ENCODE results near the gene FBXW11. TPM values are rescaled to one million over a fixed set of nuclear protein-coding genes. Genes with fewer than 3 reads are reported as not detected.

Gene FBXW11
- total RNA-seq, 1 experiment from 2014 or later, result 34.9 TPM

- no peak overlapping the region for H3K27ac ChIP-seq (ENCODE audit: low read depth, low read length, poor library complexity, severe bottlenecking)
- POLR2A ChIA-PET (ENCODE audit: low non-redundant PET), result no interaction called here
- no peaks in the 10 kb centered on the region for H3K4me1 ChIP-seq (ENCODE audit: insufficient read depth, low read length, poor library complexity, severe bottlenecking)
- BruUV-seq (replicated peaks), result no TSS peak
- intact Hi-C loops (cut with micrococcal nuclease; ENCODE audit: unreplicated experiment), result no loop called here
- H3K9me3 ChIP-seq (ENCODE audit: low read depth, low read length, poor library complexity, severe bottlenecking), result no peaks in the 10 kb centered on the region
- no peak overlapping the region for H3K4me3 ChIP-seq (ENCODE audit: low read depth, low read length, poor library complexity, severe bottlenecking)
- H3K27me3 ChIP-seq (replicated peaks; ENCODE audit: insufficient read depth, low read depth, low read length, poor library complexity), result no peaks in the 10 kb centered on the region
- TF ChIP-seq CTCF (conservative IDR thresholded peaks at IDR 0.05; ENCODE audit: low read depth, low read length) (no peak), EZH2 (IDR thresholded peaks at IDR 0.05; ENCODE audit: borderline replicate concordance, low read depth, low read length, poor library complexity, severe bottlenecking) (no peak)
- CTCF ChIA-PET, result no interaction called here
- DNase-seq (ENCODE audit: low spot score), result no peak
- no peaks in the 10 kb centered on the region for H3K36me3 ChIP-seq (ENCODE audit: insufficient read depth, low read length, poor library complexity, severe bottlenecking)
Observed at GRCh38 chr5:172050080-172050479, 43.6 kb upstream of the FBXW11 start.

- Histone ChIP-seq H3K27ac (ENCODE audit: low read depth, low read length, poor library complexity, severe bottlenecking) (no peak overlapping the region), H3K4me1 (ENCODE audit: insufficient read depth, low read length, poor library complexity, severe bottlenecking) (no peaks in the 10 kb centered on the region), H3K4me3 (ENCODE audit: low read depth, low read length, poor library complexity, severe bottlenecking) (no peak overlapping the region), H3K27me3 (replicated peaks; ENCODE audit: insufficient read depth, low read depth, low read length, poor library complexity) (no peaks in the 10 kb centered on the region), H3K36me3 (ENCODE audit: insufficient read depth, low read length, poor library complexity, severe bottlenecking) (no peaks in the 10 kb centered on the region), H3K9me3 (ENCODE audit: low read depth, low read length, poor library complexity, severe bottlenecking) (no peaks in the 10 kb centered on the region)
- intact Hi-C loops (cut with micrococcal nuclease; ENCODE audit: unreplicated experiment), result loop anchor here (10.0 kb wide), 1 partner anchor 415 kb away; no protein-coding TSS in a partner anchor
- CTCF ChIA-PET, result no interaction called here
- peak; percentile 15 for DNase-seq (ENCODE audit: low spot score)
- no peak for TF ChIP-seq EZH2 (IDR thresholded peaks at IDR 0.05; ENCODE audit: borderline replicate concordance, low read depth, low read length, poor library complexity, severe bottlenecking)
- no peak for TF ChIP-seq CTCF (conservative IDR thresholded peaks at IDR 0.05; ENCODE audit: low read depth, low read length)
- POLR2A ChIA-PET (ENCODE audit: low non-redundant PET), result no interaction called here
- no TSS peak for BruUV-seq (replicated peaks)
Observed at GRCh38 chr5:172049226-172049796, 42.9 kb upstream of the FBXW11 start.

- BruUV-seq (replicated peaks), result no TSS peak
- no peaks in the 10 kb centered on the region for H3K36me3 ChIP-seq (ENCODE audit: insufficient read depth, low read length, poor library complexity, severe bottlenecking)
- TF ChIP-seq CTCF (conservative IDR thresholded peaks at IDR 0.05; ENCODE audit: low read depth, low read length), result no peak
- TF ChIP-seq EZH2 (IDR thresholded peaks at IDR 0.05; ENCODE audit: borderline replicate concordance, low read depth, low read length, poor library complexity, severe bottlenecking), result no peak
- H3K27ac ChIP-seq (ENCODE audit: low read depth, low read length, poor library complexity, severe bottlenecking), result no peak overlapping the region
- H3K27me3 ChIP-seq (replicated peaks; ENCODE audit: insufficient read depth, low read depth, low read length, poor library complexity), result no peaks in the 10 kb centered on the region
- H3K4me1 ChIP-seq (ENCODE audit: insufficient read depth, low read length, poor library complexity, severe bottlenecking), result no peaks in the 10 kb centered on the region
- H3K9me3 ChIP-seq (ENCODE audit: low read depth, low read length, poor library complexity, severe bottlenecking), result no peaks in the 10 kb centered on the region
- H3K4me3 ChIP-seq (ENCODE audit: low read depth, low read length, poor library complexity, severe bottlenecking), result no peak overlapping the region
- ChIA-PET POLR2A (ENCODE audit: low non-redundant PET) (no interaction called here), CTCF (no interaction called here)
- no peak for DNase-seq (ENCODE audit: low spot score)
- intact Hi-C loops (cut with micrococcal nuclease; ENCODE audit: unreplicated experiment), result loop anchor here (10.0 kb wide), 1 partner anchor 414 kb away; no protein-coding TSS in a partner anchor
Observed at GRCh38 chr5:172048539-172049101, 42.2 kb upstream of the FBXW11 start.
